ENCODE results near the gene ACYP2.

GRCh38 chr2:54271189-54271588 lies 155.8 kb downstream of the ACYP2 start:
- TF ChIP-seq, protein P1, sequence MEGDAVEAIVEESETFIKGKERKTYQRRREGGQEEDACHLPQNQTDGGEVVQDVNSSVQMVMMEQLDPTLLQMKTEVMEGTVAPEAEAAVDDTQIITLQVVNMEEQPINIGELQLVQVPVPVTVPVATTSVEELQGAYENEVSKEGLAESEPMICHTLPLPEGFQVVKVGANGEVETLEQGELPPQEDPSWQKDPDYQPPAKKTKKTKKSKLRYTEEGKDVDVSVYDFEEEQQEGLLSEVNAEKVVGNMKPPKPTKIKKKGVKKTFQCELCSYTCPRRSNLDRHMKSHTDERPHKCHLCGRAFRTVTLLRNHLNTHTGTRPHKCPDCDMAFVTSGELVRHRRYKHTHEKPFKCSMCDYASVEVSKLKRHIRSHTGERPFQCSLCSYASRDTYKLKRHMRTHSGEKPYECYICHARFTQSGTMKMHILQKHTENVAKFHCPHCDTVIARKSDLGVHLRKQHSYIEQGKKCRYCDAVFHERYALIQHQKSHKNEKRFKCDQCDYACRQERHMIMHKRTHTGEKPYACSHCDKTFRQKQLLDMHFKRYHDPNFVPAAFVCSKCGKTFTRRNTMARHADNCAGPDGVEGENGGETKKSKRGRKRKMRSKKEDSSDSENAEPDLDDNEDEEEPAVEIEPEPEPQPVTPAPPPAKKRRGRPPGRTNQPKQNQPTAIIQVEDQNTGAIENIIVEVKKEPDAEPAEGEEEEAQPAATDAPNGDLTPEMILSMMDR (IDR thresholded peaks at IDR 0.05; ENCODE audit: borderline replicate concordance, extremely low read depth, low read length, poor library complexity, severe bottlenecking): no peak
- no peak for TF ChIP-seq EZH2 (IDR thresholded peaks at IDR 0.05; ENCODE audit: borderline replicate concordance, low read depth, low read length, severe bottlenecking)

All from DND-41 (cell line).